ENCODE results near the gene MAPKAPK5.

DNA sequence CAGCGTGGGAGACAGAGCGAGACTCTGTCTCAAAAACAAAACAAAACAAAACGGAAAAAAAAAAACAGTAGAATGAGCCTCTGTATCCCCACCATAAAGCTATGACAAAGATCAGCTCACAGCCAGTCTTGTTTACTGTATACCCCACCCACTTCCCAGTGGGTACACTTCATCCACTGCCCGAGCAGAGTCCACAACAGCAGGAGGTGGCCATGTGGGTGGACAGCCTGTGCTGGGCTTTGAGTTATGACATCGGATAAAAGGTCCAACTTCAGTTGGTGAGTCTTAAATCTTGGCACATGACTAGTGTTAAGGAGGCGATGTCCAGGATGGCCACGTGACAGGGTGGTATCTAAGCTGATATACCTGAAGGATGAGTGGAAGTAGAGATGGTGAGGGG, 34.8 kb upstream of the MAPKAPK5 start:
- TF ChIP-seq, protein P1, sequence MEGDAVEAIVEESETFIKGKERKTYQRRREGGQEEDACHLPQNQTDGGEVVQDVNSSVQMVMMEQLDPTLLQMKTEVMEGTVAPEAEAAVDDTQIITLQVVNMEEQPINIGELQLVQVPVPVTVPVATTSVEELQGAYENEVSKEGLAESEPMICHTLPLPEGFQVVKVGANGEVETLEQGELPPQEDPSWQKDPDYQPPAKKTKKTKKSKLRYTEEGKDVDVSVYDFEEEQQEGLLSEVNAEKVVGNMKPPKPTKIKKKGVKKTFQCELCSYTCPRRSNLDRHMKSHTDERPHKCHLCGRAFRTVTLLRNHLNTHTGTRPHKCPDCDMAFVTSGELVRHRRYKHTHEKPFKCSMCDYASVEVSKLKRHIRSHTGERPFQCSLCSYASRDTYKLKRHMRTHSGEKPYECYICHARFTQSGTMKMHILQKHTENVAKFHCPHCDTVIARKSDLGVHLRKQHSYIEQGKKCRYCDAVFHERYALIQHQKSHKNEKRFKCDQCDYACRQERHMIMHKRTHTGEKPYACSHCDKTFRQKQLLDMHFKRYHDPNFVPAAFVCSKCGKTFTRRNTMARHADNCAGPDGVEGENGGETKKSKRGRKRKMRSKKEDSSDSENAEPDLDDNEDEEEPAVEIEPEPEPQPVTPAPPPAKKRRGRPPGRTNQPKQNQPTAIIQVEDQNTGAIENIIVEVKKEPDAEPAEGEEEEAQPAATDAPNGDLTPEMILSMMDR (IDR thresholded peaks at IDR 0.05; ENCODE audit: low read depth, low read length, missing input control), result no peak
- peak; percentile 39 for TF ChIP-seq HNF4G (IDR thresholded peaks at IDR 0.05)
- TF ChIP-seq, protein P2, sequence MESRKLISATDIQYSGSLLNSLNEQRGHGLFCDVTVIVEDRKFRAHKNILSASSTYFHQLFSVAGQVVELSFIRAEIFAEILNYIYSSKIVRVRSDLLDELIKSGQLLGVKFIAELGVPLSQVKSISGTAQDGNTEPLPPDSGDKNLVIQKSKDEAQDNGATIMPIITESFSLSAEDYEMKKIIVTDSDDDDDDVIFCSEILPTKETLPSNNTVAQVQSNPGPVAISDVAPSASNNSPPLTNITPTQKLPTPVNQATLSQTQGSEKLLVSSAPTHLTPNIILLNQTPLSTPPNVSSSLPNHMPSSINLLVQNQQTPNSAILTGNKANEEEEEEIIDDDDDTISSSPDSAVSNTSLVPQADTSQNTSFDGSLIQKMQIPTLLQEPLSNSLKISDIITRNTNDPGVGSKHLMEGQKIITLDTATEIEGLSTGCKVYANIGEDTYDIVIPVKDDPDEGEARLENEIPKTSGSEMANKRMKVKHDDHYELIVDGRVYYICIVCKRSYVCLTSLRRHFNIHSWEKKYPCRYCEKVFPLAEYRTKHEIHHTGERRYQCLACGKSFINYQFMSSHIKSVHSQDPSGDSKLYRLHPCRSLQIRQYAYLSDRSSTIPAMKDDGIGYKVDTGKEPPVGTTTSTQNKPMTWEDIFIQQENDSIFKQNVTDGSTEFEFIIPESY (IDR thresholded peaks at IDR 0.05), result peak; percentile 53
- peak; percentile 46 for TF ChIP-seq SP1 (IDR thresholded peaks at IDR 0.05)
- TF ChIP-seq RAD21 (IDR thresholded peaks at IDR 0.05), result peak; percentile 8 to 41
- TF ChIP-seq, protein P3, sequence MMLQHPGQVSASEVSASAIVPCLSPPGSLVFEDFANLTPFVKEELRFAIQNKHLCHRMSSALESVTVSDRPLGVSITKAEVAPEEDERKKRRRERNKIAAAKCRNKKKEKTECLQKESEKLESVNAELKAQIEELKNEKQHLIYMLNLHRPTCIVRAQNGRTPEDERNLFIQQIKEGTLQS (IDR thresholded peaks at IDR 0.05), result no peak
- TF ChIP-seq TAF1 (conservative IDR thresholded peaks at IDR 0.05), result no peak
- TF ChIP-seq, protein P4, sequence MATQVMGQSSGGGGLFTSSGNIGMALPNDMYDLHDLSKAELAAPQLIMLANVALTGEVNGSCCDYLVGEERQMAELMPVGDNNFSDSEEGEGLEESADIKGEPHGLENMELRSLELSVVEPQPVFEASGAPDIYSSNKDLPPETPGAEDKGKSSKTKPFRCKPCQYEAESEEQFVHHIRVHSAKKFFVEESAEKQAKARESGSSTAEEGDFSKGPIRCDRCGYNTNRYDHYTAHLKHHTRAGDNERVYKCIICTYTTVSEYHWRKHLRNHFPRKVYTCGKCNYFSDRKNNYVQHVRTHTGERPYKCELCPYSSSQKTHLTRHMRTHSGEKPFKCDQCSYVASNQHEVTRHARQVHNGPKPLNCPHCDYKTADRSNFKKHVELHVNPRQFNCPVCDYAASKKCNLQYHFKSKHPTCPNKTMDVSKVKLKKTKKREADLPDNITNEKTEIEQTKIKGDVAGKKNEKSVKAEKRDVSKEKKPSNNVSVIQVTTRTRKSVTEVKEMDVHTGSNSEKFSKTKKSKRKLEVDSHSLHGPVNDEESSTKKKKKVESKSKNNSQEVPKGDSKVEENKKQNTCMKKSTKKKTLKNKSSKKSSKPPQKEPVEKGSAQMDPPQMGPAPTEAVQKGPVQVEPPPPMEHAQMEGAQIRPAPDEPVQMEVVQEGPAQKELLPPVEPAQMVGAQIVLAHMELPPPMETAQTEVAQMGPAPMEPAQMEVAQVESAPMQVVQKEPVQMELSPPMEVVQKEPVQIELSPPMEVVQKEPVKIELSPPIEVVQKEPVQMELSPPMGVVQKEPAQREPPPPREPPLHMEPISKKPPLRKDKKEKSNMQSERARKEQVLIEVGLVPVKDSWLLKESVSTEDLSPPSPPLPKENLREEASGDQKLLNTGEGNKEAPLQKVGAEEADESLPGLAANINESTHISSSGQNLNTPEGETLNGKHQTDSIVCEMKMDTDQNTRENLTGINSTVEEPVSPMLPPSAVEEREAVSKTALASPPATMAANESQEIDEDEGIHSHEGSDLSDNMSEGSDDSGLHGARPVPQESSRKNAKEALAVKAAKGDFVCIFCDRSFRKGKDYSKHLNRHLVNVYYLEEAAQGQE (IDR thresholded peaks at IDR 0.05), result peak; percentile 28
